ENCODE results near the gene HDAC7. TPM values are rescaled to one million over a fixed set of nuclear protein-coding genes. Genes with fewer than 3 reads are reported as not detected.

HDAC7 gene
- total RNA-seq, 1 donor from 2014 or later: 120 TPM

- Mint-ChIP-seq H3K27me3 (ENCODE audit: unreplicated experiment) (peaks cover 9% of the 10 kb centered on the region), H3K4me1 (ENCODE audit: unreplicated experiment) (peaks cover 49% of the 10 kb centered on the region), H3K4me3 (ENCODE audit: unreplicated experiment) (no peak overlapping the region), H3K36me3 (ENCODE audit: unreplicated experiment) (no peaks in the 10 kb centered on the region), H3K9me3 (ENCODE audit: unreplicated experiment) (no peaks in the 10 kb centered on the region), H3K27ac (ENCODE audit: unreplicated experiment) (no peak overlapping the region)
- DNase-seq (ENCODE audit: extremely low spot score, unreplicated experiment): no peak
- TF ChIP-seq, protein P1, sequence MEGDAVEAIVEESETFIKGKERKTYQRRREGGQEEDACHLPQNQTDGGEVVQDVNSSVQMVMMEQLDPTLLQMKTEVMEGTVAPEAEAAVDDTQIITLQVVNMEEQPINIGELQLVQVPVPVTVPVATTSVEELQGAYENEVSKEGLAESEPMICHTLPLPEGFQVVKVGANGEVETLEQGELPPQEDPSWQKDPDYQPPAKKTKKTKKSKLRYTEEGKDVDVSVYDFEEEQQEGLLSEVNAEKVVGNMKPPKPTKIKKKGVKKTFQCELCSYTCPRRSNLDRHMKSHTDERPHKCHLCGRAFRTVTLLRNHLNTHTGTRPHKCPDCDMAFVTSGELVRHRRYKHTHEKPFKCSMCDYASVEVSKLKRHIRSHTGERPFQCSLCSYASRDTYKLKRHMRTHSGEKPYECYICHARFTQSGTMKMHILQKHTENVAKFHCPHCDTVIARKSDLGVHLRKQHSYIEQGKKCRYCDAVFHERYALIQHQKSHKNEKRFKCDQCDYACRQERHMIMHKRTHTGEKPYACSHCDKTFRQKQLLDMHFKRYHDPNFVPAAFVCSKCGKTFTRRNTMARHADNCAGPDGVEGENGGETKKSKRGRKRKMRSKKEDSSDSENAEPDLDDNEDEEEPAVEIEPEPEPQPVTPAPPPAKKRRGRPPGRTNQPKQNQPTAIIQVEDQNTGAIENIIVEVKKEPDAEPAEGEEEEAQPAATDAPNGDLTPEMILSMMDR (IDR thresholded peaks at IDR 0.05): no peak
These were observed 80.4 kb downstream of the HDAC7 start for GRCh38 chr12:47739297-47739696.

GRCh38 chr12:47737936-47738594 lies 81.6 kb downstream of the HDAC7 start:
- DNase-seq (ENCODE audit: extremely low spot score, unreplicated experiment): no peak
- peaks cover 1% of the 10 kb centered on the region for H3K27me3 Mint-ChIP-seq (ENCODE audit: unreplicated experiment)

GRCh38 chr12:47736877-47737676 lies 82.6 kb downstream of the HDAC7 start:
- peak; percentile 95 for DNase-seq (ENCODE audit: extremely low spot score, unreplicated experiment)
- TF ChIP-seq, protein P1 (IDR thresholded peaks at IDR 0.05): no peak
- H3K27ac Mint-ChIP-seq (ENCODE audit: unreplicated experiment): peak overlapping the region; percentile 86
- H3K36me3 Mint-ChIP-seq (ENCODE audit: unreplicated experiment): no peaks in the 10 kb centered on the region
- peak overlapping the region; percentile 33 for H3K4me3 Mint-ChIP-seq (ENCODE audit: unreplicated experiment)
- H3K27me3 Mint-ChIP-seq (ENCODE audit: unreplicated experiment): no peaks in the 10 kb centered on the region
- H3K4me1 Mint-ChIP-seq (ENCODE audit: unreplicated experiment): peaks cover 49% of the 10 kb centered on the region
- H3K9me3 Mint-ChIP-seq (ENCODE audit: unreplicated experiment): no peaks in the 10 kb centered on the region

More at GRCh38 chr12:47737936-47738594, 81.6 kb downstream of the HDAC7 start:
- Mint-ChIP-seq H3K9me3 (ENCODE audit: unreplicated experiment) (no peaks in the 10 kb centered on the region), H3K4me1 (ENCODE audit: unreplicated experiment) (peaks cover 49% of the 10 kb centered on the region), H3K4me3 (ENCODE audit: unreplicated experiment) (no peak overlapping the region), H3K27ac (ENCODE audit: unreplicated experiment) (no peak overlapping the region), H3K36me3 (ENCODE audit: unreplicated experiment) (no peaks in the 10 kb centered on the region)
- TF ChIP-seq, protein P1 (IDR thresholded peaks at IDR 0.05): no peak

DNA sequence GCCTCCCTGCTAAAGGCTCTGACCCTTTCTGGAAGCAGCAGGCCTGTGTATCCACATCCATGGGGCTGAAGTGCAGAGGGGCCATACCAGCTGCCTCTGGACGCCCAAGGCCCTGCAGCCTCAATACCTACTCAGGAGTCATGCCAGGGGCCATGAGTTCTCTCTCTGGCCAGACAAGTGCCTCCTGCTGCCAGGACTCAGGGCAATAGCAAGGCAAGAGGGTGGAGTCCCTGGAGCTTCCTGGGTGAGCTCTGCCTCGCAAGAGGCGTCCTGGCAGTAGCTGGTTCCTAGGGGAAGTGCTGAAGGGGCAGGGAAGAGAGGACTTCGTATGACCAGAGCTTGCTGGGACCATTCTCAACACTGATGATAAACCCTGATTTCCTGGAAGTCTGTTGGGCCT lies 83.5 kb downstream of the HDAC7 start:
- H3K4me1 Mint-ChIP-seq (ENCODE audit: unreplicated experiment): peaks cover 46% of the 10 kb centered on the region
- H3K27ac Mint-ChIP-seq (ENCODE audit: unreplicated experiment): peak overlapping the region; percentile 86
- no peak for DNase-seq (ENCODE audit: extremely low spot score, unreplicated experiment)
- H3K27me3 Mint-ChIP-seq (ENCODE audit: unreplicated experiment): no peaks in the 10 kb centered on the region
- H3K4me3 Mint-ChIP-seq (ENCODE audit: unreplicated experiment): no peak overlapping the region
- H3K9me3 Mint-ChIP-seq (ENCODE audit: unreplicated experiment): no peaks in the 10 kb centered on the region
- TF ChIP-seq, protein P1 (IDR thresholded peaks at IDR 0.05): no peak
- H3K36me3 Mint-ChIP-seq (ENCODE audit: unreplicated experiment): no peaks in the 10 kb centered on the region

GRCh38 chr12:47735649-47736048 lies 84.1 kb downstream of the HDAC7 start:
- no peaks in the 10 kb centered on the region for H3K27me3 Mint-ChIP-seq (ENCODE audit: unreplicated experiment)
- H3K27ac Mint-ChIP-seq (ENCODE audit: unreplicated experiment): no peak overlapping the region
- no peaks in the 10 kb centered on the region for H3K9me3 Mint-ChIP-seq (ENCODE audit: unreplicated experiment)
- TF ChIP-seq, protein P1 (IDR thresholded peaks at IDR 0.05): no peak
- DNase-seq (ENCODE audit: extremely low spot score, unreplicated experiment): no peak
- peaks cover 43% of the 10 kb centered on the region for H3K4me1 Mint-ChIP-seq (ENCODE audit: unreplicated experiment)
- no peaks in the 10 kb centered on the region for H3K36me3 Mint-ChIP-seq (ENCODE audit: unreplicated experiment)
- H3K4me3 Mint-ChIP-seq (ENCODE audit: unreplicated experiment): no peak overlapping the region
